ENCODE results near the gene SSX1. TPM values are rescaled to one million over a fixed set of nuclear protein-coding genes. Genes with fewer than 3 reads are reported as not detected.
"Not testable (repeated sequence)": the region's sequence is repeated elsewhere in the genome, so short reads cannot be mapped to it uniquely, and the experiment has no call there.

The SSX1 gene
- total and polyA plus RNA-seq, 2 of the 8 experiments (the other 6 are each of a cell fraction or from before 2014, with no cell fraction given) = 0.08 TPM; not detected in 1

- H3K9me3 ChIP-seq (ENCODE audit: insufficient read depth in 2 of 2, low read depth in 1 of 2, low read length in 1 of 2); H2BK12ac ChIP-seq (ENCODE audit: low read depth, low read length); H4K20me1 ChIP-seq (replicated peaks in 1 of 2; ENCODE audit: control insufficient read depth in 1 of 2, insufficient read depth in 2 of 2, low read length in 2 of 2); DNase-seq (ENCODE audit: low read depth in 1 of 2, low spot score in 2 of 2); H3K18ac ChIP-seq (ENCODE audit: extremely low read depth, low read length); H3K23me2 ChIP-seq (ENCODE audit: low read depth, low read length); H4K8ac ChIP-seq (ENCODE audit: extremely low read depth, insufficient read depth, low read length); H2BK20ac ChIP-seq (ENCODE audit: low read length); H4K5ac ChIP-seq (ENCODE audit: insufficient read length, low read depth, low read length); H3K36me3 ChIP-seq (ENCODE audit: control insufficient read depth in 2 of 4, insufficient read depth in 4 of 4, low read length in 3 of 4); H3K79me1 ChIP-seq (ENCODE audit: low read depth, low read length); FAIRE-seq; H2AFZ ChIP-seq (ENCODE audit: low read length); H3K4ac ChIP-seq (replicated peaks; ENCODE audit: insufficient read length, low read depth, low read length); H2BK15ac ChIP-seq (ENCODE audit: low read length); H2BK5ac ChIP-seq (ENCODE audit: low read depth, low read length); H3K4me1 ChIP-seq (replicated peaks in 1 of 4; ENCODE audit: control insufficient read depth in 3 of 4, insufficient read depth in 4 of 4, low read length in 3 of 4); H2BK120ac ChIP-seq (replicated peaks; ENCODE audit: low read depth, low read length); H3K56ac ChIP-seq (replicated peaks; ENCODE audit: insufficient read length, low read depth, low read length); H3K9ac ChIP-seq (replicated peaks in 1 of 4; ENCODE audit: extremely low read depth in 1 of 4, low read depth in 3 of 4, low read length in 3 of 4); CTCF ChIA-PET (ENCODE audit: partially characterized antibody); H3K4me2 ChIP-seq (ENCODE audit: insufficient read depth in 1 of 2, low read depth in 2 of 2, low read length in 2 of 2); H3K23ac ChIP-seq (ENCODE audit: insufficient read length); H3K79me2 ChIP-seq (ENCODE audit: control insufficient read depth in 1 of 2, insufficient read depth in 2 of 2, low read length in 2 of 2); H2AK5ac ChIP-seq (ENCODE audit: low read depth, low read length); H3K14ac ChIP-seq (ENCODE audit: insufficient read length); H3K27ac ChIP-seq (ENCODE audit: low read depth, low read length); H3K27me3 ChIP-seq (replicated peaks in 1 of 4; ENCODE audit: control insufficient read depth in 3 of 4, extremely low read depth in 1 of 4, insufficient read depth in 3 of 4, low read length in 3 of 4); H4K91ac ChIP-seq (replicated peaks; ENCODE audit: insufficient read length, low read length); H3K4me3 ChIP-seq (ENCODE audit: extremely low read depth in 1 of 4, insufficient read depth in 2 of 4, low read depth in 3 of 4, low read length in 4 of 4): not testable (repeated sequence)
- 67% methylated on average over 1 of the region's 4 CpGs; no CpG with 5 or more reads in 1 of the 2 experiments for WGBS, 2 experiments (ENCODE audit: extremely low coverage in 1 of 2, insufficient coverage in 1 of 2, insufficient read length in 1 of 2, insufficient replicate concordance in 2 of 2, low coverage in 1 of 2, low lambda C conversion rate in 2 of 2, missing lambda C conversion rate in 1 of 2)
- POLR2A ChIA-PET (ENCODE audit: partially characterized antibody) = interaction anchor here (1.2 kb wide), 1 partner anchor 11 kb away, joined by 4 read pairs; no protein-coding TSS in a partner anchor
These were observed 40.9 kb upstream of the SSX1 start for GRCh38 chrX:48214341-48214740.

GRCh38 chrX:48224196-48224595, 31.0 kb upstream of the SSX1 start:
- H3K4ac ChIP-seq (replicated peaks; ENCODE audit: insufficient read length, low read depth, low read length); H4K91ac ChIP-seq (replicated peaks; ENCODE audit: insufficient read length, low read length); H2AK5ac ChIP-seq (ENCODE audit: low read depth, low read length); H2AFZ ChIP-seq (ENCODE audit: low read length); POLR2A ChIA-PET (ENCODE audit: partially characterized antibody); H4K5ac ChIP-seq (ENCODE audit: insufficient read length, low read depth, low read length); H3K14ac ChIP-seq (ENCODE audit: insufficient read length); H3K9me3 ChIP-seq (ENCODE audit: insufficient read depth in 2 of 2, low read depth in 1 of 2, low read length in 1 of 2); FAIRE-seq; H4K20me1 ChIP-seq (replicated peaks in 1 of 2; ENCODE audit: control insufficient read depth in 1 of 2, insufficient read depth in 2 of 2, low read length in 2 of 2); H3K4me3 ChIP-seq (ENCODE audit: extremely low read depth in 1 of 4, insufficient read depth in 2 of 4, low read depth in 3 of 4, low read length in 4 of 4); H2BK12ac ChIP-seq (ENCODE audit: low read depth, low read length); H2BK20ac ChIP-seq (ENCODE audit: low read length); H3K4me1 ChIP-seq (replicated peaks in 1 of 4; ENCODE audit: control insufficient read depth in 3 of 4, insufficient read depth in 4 of 4, low read length in 3 of 4); H4K8ac ChIP-seq (ENCODE audit: extremely low read depth, insufficient read depth, low read length); H3K27ac ChIP-seq (ENCODE audit: low read depth, low read length); H3K79me2 ChIP-seq (ENCODE audit: control insufficient read depth in 1 of 2, insufficient read depth in 2 of 2, low read length in 2 of 2); H3K36me3 ChIP-seq (ENCODE audit: control insufficient read depth in 2 of 4, insufficient read depth in 4 of 4, low read length in 3 of 4); H2BK5ac ChIP-seq (ENCODE audit: low read depth, low read length); H3K18ac ChIP-seq (ENCODE audit: extremely low read depth, low read length); H3K23me2 ChIP-seq (ENCODE audit: low read depth, low read length); H2BK120ac ChIP-seq (replicated peaks; ENCODE audit: low read depth, low read length); CTCF ChIA-PET (ENCODE audit: partially characterized antibody); H3K56ac ChIP-seq (replicated peaks; ENCODE audit: insufficient read length, low read depth, low read length); H2BK15ac ChIP-seq (ENCODE audit: low read length); H3K23ac ChIP-seq (ENCODE audit: insufficient read length); H3K4me2 ChIP-seq (ENCODE audit: insufficient read depth in 1 of 2, low read depth in 2 of 2, low read length in 2 of 2); H3K9ac ChIP-seq (replicated peaks in 1 of 4; ENCODE audit: extremely low read depth in 1 of 4, low read depth in 3 of 4, low read length in 3 of 4); DNase-seq (ENCODE audit: low read depth in 1 of 2, low spot score in 2 of 2); H3K79me1 ChIP-seq (ENCODE audit: low read depth, low read length); H3K27me3 ChIP-seq (replicated peaks in 1 of 4; ENCODE audit: control insufficient read depth in 3 of 4, extremely low read depth in 1 of 4, insufficient read depth in 3 of 4, low read length in 3 of 4): not testable (repeated sequence)
- WGBS, 2 experiments (ENCODE audit: extremely low coverage in 1 of 2, insufficient coverage in 1 of 2, insufficient read length in 1 of 2, insufficient replicate concordance in 2 of 2, low coverage in 1 of 2, low lambda C conversion rate in 2 of 2, missing lambda C conversion rate in 1 of 2) = 100% methylated on average over 4 of the region's 4 CpGs; no CpG with 5 or more reads in 1 of the 2 experiments

All from H1 (cell line).